Left ventricle myocardium inferior (tissue), 1 donor: Measurements from ENCODE around the gene IL1RL2. TPM values are rescaled to one million over a fixed set of nuclear protein-coding genes. Genes with fewer than 3 reads are reported as not detected.
A peak's percentile ranks its signal among the peaks of the same experiment; 100 is the strongest.

Source experiments
- DNase-seq: peaks from one replicate; pipeline ENCODE4 v3.0.0-alpha.2; 2020
- H3K27ac ChIP-seq: fragments of 200-600 bp; replicated peaks from 2 replicates; pipeline ENCODE4 v1.8.0; 2021
- H3K27me3 ChIP-seq: fragments of 200-600 bp; 2 replicates; pipeline ENCODE4 v1.8.0; 2021; ENCODE audit warnings: low read depth
- H3K36me3 ChIP-seq: fragments of 200-600 bp; 2 replicates; pipeline ENCODE4 v1.8.0; 2021
- H3K4me1 ChIP-seq: fragments of 200-600 bp; 2 replicates; pipeline ENCODE4 v1.8.0; 2021
- H3K4me3 ChIP-seq: fragments of 200-600 bp; 2 replicates; pipeline ENCODE4 v1.8.0; 2021; ENCODE audit warnings: mild to moderate bottlenecking, moderate library complexity
- H3K9me3 ChIP-seq: fragments of 200-600 bp; replicated peaks from 2 replicates; pipeline ENCODE4 v1.8.0; 2021
- intact Hi-C: fragments of 100-400 bp; cut with micrococcal nuclease; formaldehyde crosslinking; loops from one replicate; pipeline ENCODE4 v1.11.0; 2022
- total RNA-seq: library from RNA; stranded (reverse); fragmentation: NEBNext Ultra II Directional; extraction: Animal tissue kit (Norgen Biotek cat#: 25700); gene quantifications from one replicate; pipeline ENCODE4 v1.2.1, GENCODE V29; 2021
- TF ChIP-seq, protein P1 (sequence below): fragments of 200-600 bp; IDR thresholded peaks from 2 replicates; pipeline ENCODE4 v1.8.0; 2021; ENCODE audit warnings: antibody characterized with exemption, mild to moderate bottlenecking, borderline replicate concordance
- donor health status: DM: no; HTN: yes; CAD: no; lungs with severe emphysema.

IL1RL2 gene
- total RNA-seq, 1 donor from 2014 or later, result 0.30 TPM

DNA sequence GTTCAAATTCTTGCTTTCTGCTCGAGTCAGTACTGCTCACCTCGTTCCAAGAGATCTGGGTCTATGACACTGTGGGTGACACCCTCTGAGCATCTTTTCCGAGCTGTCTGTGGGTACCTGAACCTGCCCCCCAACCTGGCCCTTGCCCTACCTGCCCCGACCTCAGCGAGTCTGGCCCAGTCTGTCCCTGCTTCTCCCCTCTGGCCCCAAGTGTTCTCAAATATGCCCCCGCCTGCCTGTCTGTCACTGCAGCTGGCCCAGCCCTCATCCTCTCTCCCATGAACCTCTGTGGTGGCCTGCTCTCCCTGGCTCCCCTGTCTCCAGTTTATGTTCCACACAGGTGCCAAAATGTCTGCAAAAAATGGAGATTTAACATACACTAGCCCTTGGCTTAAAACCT is 32.5 kb upstream of the IL1RL2 start:
- Histone ChIP-seq H3K36me3 (peaks cover 33% of the 10 kb centered on the region), H3K27ac (no peak overlapping the region), H3K27me3 (no peaks in the 10 kb centered on the region), H3K4me3 (no peak overlapping the region), H3K4me1 (peaks cover 31% of the 10 kb centered on the region), H3K9me3 (peaks cover 5% of the 10 kb centered on the region)
- DNase-seq, result no peak
- TF ChIP-seq, protein P1, sequence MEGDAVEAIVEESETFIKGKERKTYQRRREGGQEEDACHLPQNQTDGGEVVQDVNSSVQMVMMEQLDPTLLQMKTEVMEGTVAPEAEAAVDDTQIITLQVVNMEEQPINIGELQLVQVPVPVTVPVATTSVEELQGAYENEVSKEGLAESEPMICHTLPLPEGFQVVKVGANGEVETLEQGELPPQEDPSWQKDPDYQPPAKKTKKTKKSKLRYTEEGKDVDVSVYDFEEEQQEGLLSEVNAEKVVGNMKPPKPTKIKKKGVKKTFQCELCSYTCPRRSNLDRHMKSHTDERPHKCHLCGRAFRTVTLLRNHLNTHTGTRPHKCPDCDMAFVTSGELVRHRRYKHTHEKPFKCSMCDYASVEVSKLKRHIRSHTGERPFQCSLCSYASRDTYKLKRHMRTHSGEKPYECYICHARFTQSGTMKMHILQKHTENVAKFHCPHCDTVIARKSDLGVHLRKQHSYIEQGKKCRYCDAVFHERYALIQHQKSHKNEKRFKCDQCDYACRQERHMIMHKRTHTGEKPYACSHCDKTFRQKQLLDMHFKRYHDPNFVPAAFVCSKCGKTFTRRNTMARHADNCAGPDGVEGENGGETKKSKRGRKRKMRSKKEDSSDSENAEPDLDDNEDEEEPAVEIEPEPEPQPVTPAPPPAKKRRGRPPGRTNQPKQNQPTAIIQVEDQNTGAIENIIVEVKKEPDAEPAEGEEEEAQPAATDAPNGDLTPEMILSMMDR, result no peak
- intact Hi-C loops, result no loop called here

DNA sequence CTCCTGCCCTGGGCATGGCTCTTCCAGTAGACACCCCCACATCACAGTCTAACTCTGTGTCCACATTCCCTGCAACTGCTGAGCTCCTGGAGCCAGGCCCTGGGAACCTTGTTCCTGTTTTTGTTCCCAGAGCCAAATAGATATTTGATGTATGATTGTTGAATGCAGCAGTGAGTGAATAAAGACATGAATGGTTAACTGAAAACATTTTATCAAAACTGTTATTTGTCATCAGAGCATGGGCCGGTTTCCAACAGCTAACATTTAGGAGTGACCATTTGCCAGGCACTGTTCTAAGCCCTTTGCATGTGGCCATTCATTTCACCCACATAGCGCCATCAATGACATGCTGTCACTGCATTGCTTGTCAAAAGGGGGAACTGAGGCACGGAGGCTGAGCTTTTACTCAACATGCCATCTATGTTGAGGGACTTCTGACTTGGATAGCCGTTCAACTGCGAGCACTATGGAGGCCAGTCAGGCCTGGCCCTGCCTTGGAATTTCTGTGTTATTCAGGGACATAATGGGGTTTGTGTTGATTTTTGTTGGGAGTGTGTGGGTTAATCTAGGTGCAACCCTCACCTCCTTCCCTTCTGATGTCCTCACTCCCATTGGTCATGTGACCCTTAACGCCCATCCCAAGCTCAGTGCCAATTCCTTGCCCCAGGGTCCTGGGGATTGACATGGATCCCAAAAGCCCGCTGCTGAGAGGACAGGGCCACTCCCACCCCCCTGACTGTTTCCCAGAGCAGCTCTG is 31.7 kb upstream of the IL1RL2 start:
- Histone ChIP-seq H3K4me3 (no peak overlapping the region), H3K4me1 (peaks cover 24% of the 10 kb centered on the region), H3K9me3 (no peaks in the 10 kb centered on the region), H3K36me3 (peaks cover 38% of the 10 kb centered on the region), H3K27me3 (no peaks in the 10 kb centered on the region), H3K27ac (peak overlapping the region; percentile 57)
- TF ChIP-seq, protein P1, result no peak
- intact Hi-C loops, result no loop called here
- DNase-seq, result no peak

DNA sequence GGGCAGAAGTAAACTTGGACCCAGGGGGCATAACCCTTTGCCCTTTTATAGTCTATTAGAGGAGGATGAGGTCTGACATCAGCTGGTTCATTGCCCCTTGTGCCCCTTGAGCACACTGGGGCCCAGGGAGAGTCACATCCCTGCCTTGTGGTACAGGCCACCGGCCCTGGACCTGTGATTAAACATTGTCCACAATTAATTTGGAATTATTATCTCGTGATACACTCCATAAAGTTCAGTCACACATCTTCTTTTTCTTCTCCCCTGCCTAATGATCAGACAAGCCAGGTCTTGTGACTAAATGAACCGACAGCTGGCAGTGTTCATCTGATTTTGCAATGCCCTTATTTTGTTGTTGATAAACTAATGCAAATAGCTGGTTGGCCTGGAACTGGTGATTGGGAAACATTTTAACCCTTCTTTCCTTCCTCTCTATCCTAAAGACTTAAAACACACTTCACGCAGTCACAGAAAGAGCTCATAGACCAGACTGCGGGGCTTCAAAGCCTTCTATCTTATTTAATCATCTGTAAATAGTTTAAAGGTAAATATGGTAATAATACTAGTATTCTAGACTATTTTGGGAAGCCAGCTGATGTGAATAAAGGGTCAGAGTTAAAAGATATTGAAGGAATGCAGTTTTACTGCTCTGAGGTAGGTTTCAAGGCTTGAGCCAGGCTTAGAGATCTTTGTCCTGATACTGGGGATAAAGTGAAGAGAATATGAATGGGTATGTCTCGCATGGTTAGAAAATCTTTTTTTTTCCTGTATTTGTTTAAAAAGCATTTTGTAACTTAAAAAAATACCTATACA is 30.9 kb upstream of the IL1RL2 start:
- H3K9me3 ChIP-seq, result no peaks in the 10 kb centered on the region
- H3K4me1 ChIP-seq, result peaks cover 16% of the 10 kb centered on the region
- H3K27me3 ChIP-seq, result no peaks in the 10 kb centered on the region
- TF ChIP-seq, protein P1, result no peak
- H3K4me3 ChIP-seq, result no peak overlapping the region
- DNase-seq, result no peak
- peaks cover 44% of the 10 kb centered on the region for H3K36me3 ChIP-seq
- intact Hi-C loops, result no loop called here
- peak overlapping the region; percentile 57 for H3K27ac ChIP-seq

DNA sequence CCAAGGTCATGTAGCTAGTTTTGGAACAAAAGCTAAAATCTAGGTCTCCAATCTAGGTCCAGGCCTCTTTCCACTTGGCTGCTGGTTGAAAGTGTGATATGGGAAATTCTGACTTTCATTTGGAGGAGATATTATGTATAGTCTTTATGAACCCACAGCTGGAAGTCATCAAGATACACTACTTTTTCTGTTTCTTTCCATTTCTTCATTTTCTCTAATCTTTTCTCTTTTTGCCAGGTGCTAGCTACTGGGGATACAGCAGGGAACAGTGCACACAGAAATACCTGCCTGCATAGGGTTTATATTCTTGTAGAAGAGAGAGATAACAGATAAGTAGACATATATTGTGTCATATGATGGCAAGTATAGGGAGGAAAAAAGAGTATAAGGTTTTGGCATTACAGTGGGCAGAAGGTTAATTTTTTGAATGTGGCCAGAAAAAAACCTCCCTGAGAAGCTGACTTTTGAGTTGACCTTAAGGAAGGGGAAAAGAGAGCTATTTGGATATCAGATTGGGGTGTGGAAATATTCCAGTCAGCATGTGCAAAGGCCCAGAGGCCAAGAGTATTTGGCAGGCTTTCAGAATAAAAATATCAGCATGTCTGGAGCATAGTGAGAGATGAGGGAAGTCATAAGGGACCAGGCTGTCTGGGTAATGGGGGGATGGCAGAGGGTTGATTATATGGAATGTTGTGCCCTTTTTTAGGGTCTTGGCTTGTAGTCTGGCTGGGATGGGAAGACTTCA is 28.6 kb upstream of the IL1RL2 start:
- TF ChIP-seq, protein P1, result no peak
- H3K27me3 ChIP-seq, result no peaks in the 10 kb centered on the region
- intact Hi-C loops, result no loop called here
- H3K4me1 ChIP-seq, result peaks cover 7% of the 10 kb centered on the region
- H3K4me3 ChIP-seq, result no peak overlapping the region
- H3K9me3 ChIP-seq, result no peaks in the 10 kb centered on the region
- peaks cover 44% of the 10 kb centered on the region for H3K36me3 ChIP-seq
- DNase-seq, result no peak
- no peak overlapping the region for H3K27ac ChIP-seq

DNA sequence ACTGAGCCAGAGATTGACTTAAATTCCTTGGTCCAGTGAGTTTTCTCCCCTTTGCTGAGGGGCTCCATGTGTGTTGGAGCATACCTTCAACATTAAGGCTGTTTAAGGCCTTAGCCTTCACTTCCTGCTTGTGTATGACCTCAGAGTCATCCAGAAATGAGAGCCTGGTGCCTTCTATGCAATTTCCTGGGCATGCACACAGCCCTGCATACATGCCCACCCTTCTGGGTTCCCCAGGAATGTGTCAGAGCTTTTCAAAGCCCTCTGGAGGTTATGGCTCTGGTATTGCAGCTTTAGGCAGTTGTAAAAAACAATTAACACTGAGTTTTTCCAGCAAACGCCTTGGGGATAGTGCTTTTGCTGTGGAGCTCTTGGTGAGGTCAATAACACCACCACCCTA is 27.5 kb upstream of the IL1RL2 start:
- no peaks in the 10 kb centered on the region for H3K9me3 ChIP-seq
- no peaks in the 10 kb centered on the region for H3K27me3 ChIP-seq
- no peak for DNase-seq
- H3K27ac ChIP-seq, result no peak overlapping the region
- TF ChIP-seq, protein P1, result no peak
- peaks cover 38% of the 10 kb centered on the region for H3K36me3 ChIP-seq
- H3K4me1 ChIP-seq, result peaks cover 7% of the 10 kb centered on the region
- intact Hi-C loops, result no loop called here
- H3K4me3 ChIP-seq, result no peak overlapping the region
